Activated CD8-positive, alpha-beta T cell treated with anti-CD3 and anti-CD28 coated beads, Interleukin-2, amount 10 ng/mL, durations not matched to agents 7 days and 5 days (primary cell): ENCODE data around the gene DCXR. TPM values are rescaled to one million over a fixed set of nuclear protein-coding genes. Genes with fewer than 3 reads are reported as not detected.

Experiments
- ATAC-seq: fragments of 150-1000 bp; cut with Tn5 transposase; one replicate; pipeline ENCODE4 v1.10.0; 2021; ENCODE audit warnings: moderate library complexity
- CTCF ChIA-PET: fragments of 350-600 bp; sonication (Branson Sonifier 250); formaldehyde crosslinking; loops from one replicate; lab custom pipeline; 2021; ENCODE audit warnings: antibody characterized with exemption; lab: Charles Lee
- POLR2A ChIA-PET: fragments of 350-600 bp; sonication (Branson Sonifier 250); formaldehyde crosslinking; loops from one replicate; lab custom pipeline; 2021; ENCODE audit warnings: antibody characterized with exemption; lab: Charles Lee
- DNase-seq: peaks from one replicate; pipeline ENCODE4 v3.0.0-alpha.2; 2020
- H3K27ac Mint-ChIP-seq: one replicate; pipeline ENCODE4 v1.8.0; 2021; ENCODE audit warnings: mild to moderate bottlenecking, mixed read lengths
- H3K27me3 Mint-ChIP-seq: one replicate; pipeline ENCODE4 v1.8.0; 2021; ENCODE audit warnings: low read depth, mixed read lengths
- H3K36me3 Mint-ChIP-seq: one replicate; pipeline ENCODE4 v1.8.0; 2021; ENCODE audit warnings: low read depth, mixed read lengths
- H3K4me1 Mint-ChIP-seq: one replicate; pipeline ENCODE4 v1.8.0; 2021; ENCODE audit warnings: low read depth, mixed read lengths
- H3K4me3 Mint-ChIP-seq: one replicate; pipeline ENCODE4 v1.8.0; 2021; ENCODE audit warnings: mild to moderate bottlenecking, mixed read lengths
- H3K9me3 Mint-ChIP-seq: one replicate; pipeline ENCODE4 v1.8.0; 2022; ENCODE audit warnings: mixed read lengths; ENCODE audit not compliant: insufficient read depth
- total RNA-seq, 2 experiments: library from RNA; stranded (reverse); gene quantifications; one replicate each; pipeline ENCODE4 v1.2.3, GENCODE V29; 2021

Gene DCXR
- total RNA-seq, 2 experiments from 2014 or later, result 141 TPM

GRCh38 chr17:82012261-82012639, 25.2 kb downstream of the DCXR start:
- peaks cover 9% of the 10 kb centered on the region for H3K4me1 Mint-ChIP-seq
- ATAC-seq (no peak), DNase-seq (no peak)
- ChIA-PET POLR2A (no interaction called here), CTCF (interaction anchor here (1.7 kb wide), 1 partner anchor 53 kb away, joined by 5 read pairs; no protein-coding TSS in a partner anchor)
- no peak overlapping the region for H3K4me3 Mint-ChIP-seq
- no peaks in the 10 kb centered on the region for H3K9me3 Mint-ChIP-seq
- no peaks in the 10 kb centered on the region for H3K36me3 Mint-ChIP-seq
- H3K27ac Mint-ChIP-seq, result no peak overlapping the region
- H3K27me3 Mint-ChIP-seq, result no peaks in the 10 kb centered on the region

- POLR2A ChIA-PET, result interaction anchor here (1.6 kb wide), 1 partner anchor 10 kb away, joined by 3 read pairs; no protein-coding TSS in a partner anchor
- Mint-ChIP-seq H3K4me1 (peaks cover 9% of the 10 kb centered on the region), H3K27me3 (no peaks in the 10 kb centered on the region), H3K36me3 (no peaks in the 10 kb centered on the region), H3K4me3 (no peak overlapping the region), H3K27ac (no peak overlapping the region), H3K9me3 (no peaks in the 10 kb centered on the region)
- no peak for DNase-seq
- ATAC-seq, result no peak
- CTCF ChIA-PET, result interaction anchor here (1.0 kb wide), 2 partner anchors 8 to 26 kb away, joined by 3 read pairs; partner anchors contain the start of gene DCXR
Observed at GRCh38 chr17:82011617-82012187, 25.8 kb downstream of the DCXR start.

- no peaks in the 10 kb centered on the region for H3K9me3 Mint-ChIP-seq
- ChIA-PET CTCF (interaction anchor here (0.5 to 1.9 kb wide), 4 partner anchors 9 to 118 kb away, joined by 3 to 5 read pairs (median 3); partner anchors contain the start of gene DCXR), POLR2A (interaction anchor here (1.6 kb wide), 1 partner anchor 11 kb away, joined by 3 read pairs; no protein-coding TSS in a partner anchor)
- ATAC-seq (no peak), DNase-seq (no peak)
- no peaks in the 10 kb centered on the region for H3K36me3 Mint-ChIP-seq
- H3K4me3 Mint-ChIP-seq, result no peak overlapping the region
- H3K27ac Mint-ChIP-seq, result no peak overlapping the region
- peaks cover 9% of the 10 kb centered on the region for H3K4me1 Mint-ChIP-seq
- no peaks in the 10 kb centered on the region for H3K27me3 Mint-ChIP-seq
Observed at GRCh38 chr17:82010575-82011525, 26.6 kb downstream of the DCXR start.

GRCh38 chr17:82009413-82009812, 28.1 kb downstream of the DCXR start:
- no peak overlapping the region for H3K27ac Mint-ChIP-seq
- no peaks in the 10 kb centered on the region for H3K9me3 Mint-ChIP-seq
- H3K36me3 Mint-ChIP-seq, result no peaks in the 10 kb centered on the region
- ChIA-PET POLR2A (interaction anchor here (0.6 to 0.9 kb wide), 3 partner anchors 8 to 12 kb away, joined by 3 to 4 read pairs (median 3); no protein-coding TSS in a partner anchor), CTCF (interaction anchor here (1.9 to 2.1 kb wide), 2 partner anchors 10 to 50 kb away, joined by 5 read pairs; no protein-coding TSS in a partner anchor)
- no peaks in the 10 kb centered on the region for H3K27me3 Mint-ChIP-seq
- DNase-seq, result no peak
- H3K4me1 Mint-ChIP-seq, result peaks cover 9% of the 10 kb centered on the region
- no peak for ATAC-seq
- H3K4me3 Mint-ChIP-seq, result no peak overlapping the region

- H3K4me3 Mint-ChIP-seq, result no peak overlapping the region
- H3K27ac Mint-ChIP-seq, result no peak overlapping the region
- no peaks in the 10 kb centered on the region for H3K27me3 Mint-ChIP-seq
- ChIA-PET CTCF (interaction anchor here (1.9 to 2.1 kb wide), 2 partner anchors 11 to 50 kb away, joined by 5 read pairs; no protein-coding TSS in a partner anchor), POLR2A (interaction anchor here (0.8 to 0.9 kb wide), 2 partner anchors 11 to 13 kb away, joined by 3 to 4 read pairs; no protein-coding TSS in a partner anchor)
- H3K9me3 Mint-ChIP-seq, result no peaks in the 10 kb centered on the region
- H3K36me3 Mint-ChIP-seq, result no peaks in the 10 kb centered on the region
- no peak for DNase-seq
- H3K4me1 Mint-ChIP-seq, result peaks cover 9% of the 10 kb centered on the region
- no peak for ATAC-seq
Observed at GRCh38 chr17:82008941-82009405, 28.5 kb downstream of the DCXR start.

GRCh38 chr17:82008258-82008940, 29.1 kb downstream of the DCXR start:
- H3K9me3 Mint-ChIP-seq, result no peaks in the 10 kb centered on the region
- H3K27me3 Mint-ChIP-seq, result no peaks in the 10 kb centered on the region
- H3K36me3 Mint-ChIP-seq, result no peaks in the 10 kb centered on the region
- POLR2A ChIA-PET, result interaction anchor here (0.9 kb wide), 1 partner anchor 11 kb away, joined by 3 read pairs; no protein-coding TSS in a partner anchor
- no peak overlapping the region for H3K27ac Mint-ChIP-seq
- H3K4me3 Mint-ChIP-seq, result no peak overlapping the region
- CTCF ChIA-PET, result interaction anchor here (1.9 to 2.1 kb wide), 2 partner anchors 11 to 49 kb away, joined by 5 read pairs; no protein-coding TSS in a partner anchor
- ATAC-seq (no peak), DNase-seq (no peak)
- peaks cover 9% of the 10 kb centered on the region for H3K4me1 Mint-ChIP-seq

- H3K36me3 Mint-ChIP-seq, result no peaks in the 10 kb centered on the region
- no peak for DNase-seq
- ChIA-PET POLR2A (no interaction called here), CTCF (no interaction called here)
- H3K27me3 Mint-ChIP-seq, result no peaks in the 10 kb centered on the region
- ATAC-seq, result no peak
- no peaks in the 10 kb centered on the region for H3K9me3 Mint-ChIP-seq
- H3K4me3 Mint-ChIP-seq, result no peak overlapping the region
- H3K27ac Mint-ChIP-seq, result no peak overlapping the region
- peaks cover 9% of the 10 kb centered on the region for H3K4me1 Mint-ChIP-seq
Observed at GRCh38 chr17:82007495-82008257, 29.8 kb downstream of the DCXR start.

- Mint-ChIP-seq H3K27me3 (no peaks in the 10 kb centered on the region), H3K27ac (no peak overlapping the region), H3K9me3 (no peaks in the 10 kb centered on the region), H3K4me1 (peaks cover 9% of the 10 kb centered on the region), H3K36me3 (no peaks in the 10 kb centered on the region), H3K4me3 (no peak overlapping the region)
- CTCF ChIA-PET, result interaction anchor here (1.5 kb wide), 1 partner anchor 13 kb away, joined by 3 read pairs; no protein-coding TSS in a partner anchor
- POLR2A ChIA-PET, result no interaction called here
- DNase-seq (no peak), ATAC-seq (no peak)
Observed at GRCh38 chr17:82007228-82007494, 30.3 kb downstream of the DCXR start.

- POLR2A ChIA-PET, result no interaction called here
- H3K27ac Mint-ChIP-seq, result no peak overlapping the region
- H3K4me3 Mint-ChIP-seq, result no peak overlapping the region
- H3K4me1 Mint-ChIP-seq, result peaks cover 9% of the 10 kb centered on the region
- no peaks in the 10 kb centered on the region for H3K36me3 Mint-ChIP-seq
- CTCF ChIA-PET, result interaction anchor here (1.5 kb wide), 1 partner anchor 14 kb away, joined by 3 read pairs; no protein-coding TSS in a partner anchor
- no peaks in the 10 kb centered on the region for H3K27me3 Mint-ChIP-seq
- H3K9me3 Mint-ChIP-seq, result no peaks in the 10 kb centered on the region
- ATAC-seq (no peak), DNase-seq (no peak)
Observed at GRCh38 chr17:82006468-82007227, 30.8 kb downstream of the DCXR start.

- no peak for DNase-seq
- Mint-ChIP-seq H3K4me3 (no peak overlapping the region), H3K4me1 (peaks cover 9% of the 10 kb centered on the region), H3K27ac (no peak overlapping the region), H3K36me3 (no peaks in the 10 kb centered on the region), H3K9me3 (no peaks in the 10 kb centered on the region), H3K27me3 (no peaks in the 10 kb centered on the region)
- no peak for ATAC-seq
- POLR2A ChIA-PET, result no interaction called here
- CTCF ChIA-PET, result interaction anchor here (1.5 kb wide), 1 partner anchor 15 kb away, joined by 3 read pairs; no protein-coding TSS in a partner anchor
Observed at GRCh38 chr17:82005701-82006348, 31.7 kb downstream of the DCXR start.
